HepG2 (cell line): ENCODE measurements around the gene NR4A2. TPM values are rescaled to one million over a fixed set of nuclear protein-coding genes. Genes with fewer than 3 reads are reported as not detected.
"Not testable (repeated sequence)": the region's sequence is repeated elsewhere in the genome, so short reads cannot be mapped to it uniquely, and the experiment has no call there.

ENCODE experiments used
- ATAC-seq: fragments of 200-7000 bp; cut with Tn5 transposase; 3 replicates; pipeline ENCODE4 v1.9.1; 2020; ENCODE audit warnings: mild to moderate bottlenecking, moderate library complexity
- BruUV-seq: library from RNA; stranded (reverse); fragments of 400-500 nt; replicated peaks from 2 replicates; lab custom pipeline; 2021; lab: Mats Ljungman, UMichigan
- CTCF ChIA-PET: fragments of 300-600 bp; formaldehyde crosslinking; extraction: SDS; loops from one replicate; lab custom pipeline; 2021; ENCODE audit warnings: low total read pairs, inconsistent platforms, low intra/inter-chr PET ratio; lab: Yijun Ruan, JAX
- POLR2A ChIA-PET: fragments of 350-600 bp; sonication (Branson Sonifier 250); formaldehyde crosslinking; loops from one replicate; lab custom pipeline; 2020; ENCODE audit warnings: antibody characterized with exemption, inconsistent platforms; lab: Yijun Ruan, JAX
- DNase-seq: peaks from one replicate; pipeline ENCODE4 v3.0.0-alpha.2; 2015; ENCODE audit warnings: low spot score
- FAIRE-seq: peaks from 3 replicates; lab custom pipeline; 2011; peaks lifted over from hg19 to GRCh38; lab: Jason Lieb, UNC
- H2AFZ ChIP-seq: one replicate; pipeline ENCODE4 v1.6.1; 2011; ENCODE audit warnings: low read length, inconsistent platforms
- H3K27ac ChIP-seq: fragments of 300-600 bp; 3 replicates; pipeline ENCODE4 v1.8.0; 2011; ENCODE audit warnings: mixed run types, mild to moderate bottlenecking, mixed read lengths, low read length, inconsistent platforms; ENCODE audit not compliant: insufficient read depth; ENCODE audit errors: extremely low read length
- H3K27me3 ChIP-seq, 2 experiments: fragments of 200-600 bp in 1 of 2; 2 replicates in 1 of 2; 3 replicates in 1 of 2; pipeline versions ENCODE4 v1.6.0 to v1.8.0; 2011; ENCODE audit warnings: low read length in 2 of 2, mild to moderate bottlenecking in 2 of 2, moderate library complexity in 2 of 2, inconsistent platforms in 1 of 2; ENCODE audit not compliant: insufficient read depth in 2 of 2, control insufficient read depth in 1 of 2
- H3K36me3 ChIP-seq, 2 experiments: fragments of 200-600 bp in 1 of 2; replicated peaks in 1 of 2; 2 replicates in 1 of 2; 3 replicates in 1 of 2; pipeline versions ENCODE4 v1.5.1 to v1.8.0; 2011; ENCODE audit warnings: low read length in 2 of 2, inconsistent platforms in 1 of 2; ENCODE audit not compliant: insufficient read depth in 2 of 2, control insufficient read depth in 1 of 2
- H3K4me1 ChIP-seq: 2 replicates; pipeline ENCODE4 v1.5.1; 2012; ENCODE audit warnings: low read length, inconsistent platforms; ENCODE audit not compliant: insufficient read depth
- H3K4me2 ChIP-seq: 2 replicates; pipeline ENCODE4 v1.6.0; 2011; ENCODE audit warnings: low read depth, low read length, inconsistent platforms
- H3K4me3 ChIP-seq, 3 experiments: fragments of 200-600 bp in 1 of 3; sonication (generic), shearing (Covaris generic) in 1 of 3; replicated peaks in 1 of 3; 2 replicates each; pipeline ENCODE4 v1.5.1; 2011 to 2016; ENCODE audit warnings: low read length in 3 of 3, inconsistent platforms in 2 of 3, low read depth in 2 of 3, mild to moderate bottlenecking in 2 of 3, control low read depth in 1 of 3, mixed read lengths in 1 of 3; ENCODE audit not compliant: insufficient read depth in 1 of 3
- H3K79me2 ChIP-seq: one replicate; pipeline ENCODE4 v1.6.1; 2011; ENCODE audit warnings: low read length, inconsistent platforms; ENCODE audit not compliant: insufficient read depth
- H3K9ac ChIP-seq: 2 replicates; pipeline ENCODE4 v1.6.0; 2011; ENCODE audit warnings: mild to moderate bottlenecking, low read depth, low read length, inconsistent platforms; ENCODE audit not compliant: insufficient read depth
- H3K9me3 ChIP-seq: 2 replicates; pipeline ENCODE4 v1.5.1; 2012; ENCODE audit warnings: mild to moderate bottlenecking, low read length
- H4K20me1 ChIP-seq: 2 replicates; pipeline ENCODE4 v1.6.0; 2011; ENCODE audit warnings: inconsistent platforms, mild to moderate bottlenecking, low read length, moderate library complexity; ENCODE audit not compliant: insufficient read depth
- ATRX ChIP-seq: sonication (generic); formaldehyde crosslinking; IDR thresholded peaks from 2 replicates; pipeline ENCODE4 v1.4.0; 2020; ENCODE audit warnings: missing genetic modification reagents, borderline replicate concordance
- EED ChIP-seq: sonication (generic); formaldehyde crosslinking; IDR thresholded peaks from 2 replicates; pipeline ENCODE4 v1.5.0; 2020; ENCODE audit warnings: mild to moderate bottlenecking, missing genetic modification reagents
- HDAC6 ChIP-seq: fragments of 200-600 bp; sonication (generic); IDR thresholded peaks from 2 replicates; pipeline ENCODE4 v1.7.0; 2017; ENCODE audit warnings: mild to moderate bottlenecking, antibody characterized with exemption, low read length, low read depth
- JDP2 ChIP-seq: sonication (generic); formaldehyde crosslinking; IDR thresholded peaks from 2 replicates; pipeline ENCODE4 v1.8.1; 2022; ENCODE audit warnings: missing genetic modification reagents, borderline replicate concordance
- KDM5A ChIP-seq: fragments of 200-600 bp; sonication (generic); IDR thresholded peaks from 2 replicates; pipeline ENCODE4 v1.7.0; 2018; ENCODE audit warnings: antibody characterized with exemption, mild to moderate bottlenecking, low read length, borderline replicate concordance
- MATR3 ChIP-seq: sonication (generic); formaldehyde crosslinking; IDR thresholded peaks from 2 replicates; pipeline ENCODE4 v1.4.0; 2020; ENCODE audit warnings: missing genetic modification reagents
- SNAPC4 ChIP-seq: sonication (generic); formaldehyde crosslinking; IDR thresholded peaks from 2 replicates; pipeline ENCODE4 v1.4.0; 2020; ENCODE audit warnings: mild to moderate bottlenecking, missing genetic modification reagents
- TCF7L2 ChIP-seq: IDR thresholded peaks from 2 replicates; pipeline ENCODE4 v1.6.1; 2011; ENCODE audit warnings: mild to moderate bottlenecking, low read depth, low read length, moderate library complexity
- ZNF234 ChIP-seq: sonication (generic); formaldehyde crosslinking; conservative IDR thresholded peaks from 2 replicates; pipeline ENCODE4 v1.5.1; 2020; ENCODE audit warnings: mild to moderate bottlenecking, missing genetic modification reagents
- WGBS: methylation state at CpG from one replicate; pipeline ENCODE4 v1.1.6; 2017; ENCODE audit warnings: low lambda C conversion rate; 5-methylcytosine and 5-hydroxymethylcytosine counted together
- in situ Hi-C: cut with HindIII; loops from 2 replicates; pipeline ENCODE4 v1.10.0; 2017; ENCODE audit warnings: low pct_unique_long_range_greater_than_20kb; ENCODE audit not compliant: extremely low pct_ligation_motif_present
- intact Hi-C: fragments of 100-400 bp; cut with micrococcal nuclease; formaldehyde crosslinking; loops from one replicate; pipeline ENCODE4 v1.10.0; 2022; ENCODE audit not compliant: unreplicated experiment
- polyA plus RNA-seq, 8 experiments: library from polyadenylated mRNA; depleted of rRNA in 3 of 8; stranded (reverse) in 7 of 8; unstranded in 1 of 8; fragments of >200 nt; fragmentation: Illumina TruSeq in 4 of 8; extraction: Trizol in 4 of 8; gene quantifications; 2 replicates each; pipeline versions ENCODE4 v1.2.1 to v1.2.3, GENCODE V29; 2011 to 2016; ENCODE audit warnings: low read depth in 4 of 8, missing spikeins in 1 of 8, mixed read lengths in 1 of 8; ENCODE audit not compliant: insufficient read depth in 1 of 8
- total RNA-seq, 5 experiments: library from RNA; depleted of rRNA; stranded (reverse); fragments of >200 nt; fragmentation: Illumina TruSeq; extraction: Trizol; gene quantifications; 2 replicates each; pipeline ENCODE4 v1.2.3, GENCODE V29; 2016; ENCODE audit warnings: low read depth in 1 of 5

The NR4A2 gene
- total and polyA plus RNA-seq, 2 of the 13 experiments (the other 11 are each of a cell fraction or from before 2014, with no cell fraction given): not detected

GRCh38 chr2:156294945-156295580 is 37.5 kb downstream of the NR4A2 start (continued):
- no peak for TF ChIP-seq JDP2

- H3K4me1 ChIP-seq, in situ Hi-C loops, POLR2A ChIA-PET, CTCF ChIA-PET, H3K36me3 ChIP-seq, H3K4me3 ChIP-seq, H3K9ac ChIP-seq, H3K4me2 ChIP-seq, H3K27ac ChIP-seq, BruUV-seq, DNase-seq, H3K27me3 ChIP-seq, H3K79me2 ChIP-seq, ATAC-seq, FAIRE-seq, intact Hi-C loops, H3K9me3 ChIP-seq, H2AFZ ChIP-seq, H4K20me1 ChIP-seq: not testable (repeated sequence)
- 95% methylated on average over 7 of the region's 29 CpGs for WGBS
Measured at GRCh38 chr2:156293382-156293781, 39.1 kb downstream of the NR4A2 start.

GRCh38 chr2:156279446-156280150 is 52.9 kb downstream of the NR4A2 start:
- 10% methylated on average over 5 of the region's 5 CpGs for WGBS
- BruUV-seq: no TSS peak

More at GRCh38 chr2:156279446-156280150, 52.9 kb downstream of the NR4A2 start:
- H3K27me3 ChIP-seq: no peaks in the 10 kb centered on the region
- CTCF ChIA-PET: no interaction called here
- H3K36me3 ChIP-seq: no peaks in the 10 kb centered on the region
- no peaks in the 10 kb centered on the region for H3K9me3 ChIP-seq
- in situ Hi-C loops: no loop called here
- H3K4me2 ChIP-seq: no peak overlapping the region
- TF ChIP-seq EED (CRISPR knock-in tag) (no peak), ZNF234 (CRISPR knock-in tag) (no peak), MATR3 (CRISPR knock-in tag) (no peak), TCF7L2 (no peak), SNAPC4 (CRISPR knock-in tag) (no peak), ATRX (CRISPR knock-in tag) (no peak), KDM5A (no peak), HDAC6 (no peak)
- no peak overlapping the region for H2AFZ ChIP-seq
- intact Hi-C loops: no loop called here
- H3K4me1 ChIP-seq: no peaks in the 10 kb centered on the region
- no peak overlapping the region for H3K27ac ChIP-seq
- FAIRE-seq (no peak), ATAC-seq (no peak), DNase-seq (no peak)
- no peak overlapping the region for H3K4me3 ChIP-seq
- no peak overlapping the region for H3K9ac ChIP-seq
- H4K20me1 ChIP-seq: no peaks in the 10 kb centered on the region; the same call in 1 of the 2 replicates
- no peaks in the 10 kb centered on the region for H3K79me2 ChIP-seq
- POLR2A ChIA-PET: no interaction called here
